IPS DF 6.9 (cell line): ENCODE results near the gene PGPEP1.
"Not testable (repeated sequence)": the region's sequence is repeated elsewhere in the genome, so short reads cannot be mapped to it uniquely, and the experiment has no call there.

Experiments
- DNase-seq: peaks from one replicate; pipeline ENCODE4 v3.0.0-alpha.2; 2013; ENCODE audit warnings: low read depth, low spot score
- H3K27ac ChIP-seq: one replicate; pipeline ENCODE4 v1.5.1; 2013; ENCODE audit warnings: low read length, control low read depth
- H3K27me3 ChIP-seq: 2 replicates; pipeline ENCODE4 v1.6.1; 2013; ENCODE audit warnings: mild to moderate bottlenecking, low read length; ENCODE audit not compliant: control insufficient read depth, insufficient read depth
- H3K36me3 ChIP-seq: 2 replicates; pipeline ENCODE4 v1.6.1; 2013; ENCODE audit warnings: low read length; ENCODE audit not compliant: control insufficient read depth, insufficient read depth
- H3K4me1 ChIP-seq: 2 replicates; pipeline ENCODE4 v1.6.1; 2013; ENCODE audit warnings: low read length; ENCODE audit not compliant: control insufficient read depth, insufficient read depth
- H3K4me3 ChIP-seq: 2 replicates; pipeline ENCODE4 v1.5.1; 2013; ENCODE audit warnings: mild to moderate bottlenecking, low read length
- H3K9me3 ChIP-seq: 2 replicates; pipeline ENCODE4 v1.6.1; 2013; ENCODE audit warnings: low read length, inconsistent platforms; ENCODE audit not compliant: control insufficient read depth, insufficient read depth
- WGBS: extraction: QIAGEN DNeasy Blood & Tissue Kit; methylation state at CpG from one replicate; pipeline ENCODE4 v1.1.7; 2013; ENCODE audit warnings: mixed read lengths, missing lambda C conversion rate; ENCODE audit not compliant: insufficient read length, insufficient coverage; 5-methylcytosine and 5-hydroxymethylcytosine counted together

The PGPEP1 gene

DNA sequence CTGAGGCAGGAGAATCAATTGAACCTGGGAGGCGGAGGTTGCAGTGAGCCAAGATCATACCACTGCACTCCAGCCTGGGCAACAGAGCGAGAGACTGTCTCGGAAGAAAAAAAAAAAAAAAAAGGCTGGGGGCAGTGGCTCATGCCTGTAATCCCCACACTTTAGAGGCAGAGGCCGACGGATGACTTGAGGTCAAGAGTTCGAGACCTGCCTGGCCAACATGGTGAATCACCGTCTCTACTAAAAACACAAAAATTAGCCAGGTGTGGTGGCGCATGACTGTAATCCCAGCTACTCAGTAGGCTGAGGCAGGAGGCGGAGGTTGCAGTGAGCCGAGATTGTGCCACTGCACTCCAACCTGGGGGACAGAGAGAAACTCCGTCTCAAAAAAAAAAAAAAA lies 43.2 kb downstream of the PGPEP1 start:
- not testable (repeated sequence) for H3K9me3 ChIP-seq, DNase-seq, H3K27ac ChIP-seq, H3K4me1 ChIP-seq, H3K36me3 ChIP-seq, H3K27me3 ChIP-seq, H3K4me3 ChIP-seq
- WGBS, result no CpG with 5 or more reads among the region's 11 CpGs

GRCh38 chr19:18384775-18385174 lies 44.4 kb downstream of the PGPEP1 start:
- H3K36me3 ChIP-seq, result no peaks in the 10 kb centered on the region
- no peak overlapping the region for H3K4me3 ChIP-seq
- H3K9me3 ChIP-seq, result no peaks in the 10 kb centered on the region
- no CpG with 5 or more reads among the region's 7 CpGs for WGBS
- no peaks in the 10 kb centered on the region for H3K27me3 ChIP-seq
- DNase-seq, result no peak
- H3K27ac ChIP-seq, result no peak overlapping the region
- H3K4me1 ChIP-seq, result peaks cover 4% of the 10 kb centered on the region; the same call in 1 of the 2 replicates

- no peaks in the 10 kb centered on the region for H3K36me3 ChIP-seq
- no peak for DNase-seq
- no peak overlapping the region for H3K27ac ChIP-seq
- no peaks in the 10 kb centered on the region for H3K27me3 ChIP-seq
- no peaks in the 10 kb centered on the region for H3K9me3 ChIP-seq
- no peak overlapping the region for H3K4me3 ChIP-seq
- peaks cover 4% of the 10 kb centered on the region; the same call in 1 of the 2 replicates for H3K4me1 ChIP-seq
- WGBS, result no CpG with 5 or more reads among the region's 3 CpGs
These were observed 44.9 kb downstream of the PGPEP1 start for GRCh38 chr19:18385359-18385674.

DNA sequence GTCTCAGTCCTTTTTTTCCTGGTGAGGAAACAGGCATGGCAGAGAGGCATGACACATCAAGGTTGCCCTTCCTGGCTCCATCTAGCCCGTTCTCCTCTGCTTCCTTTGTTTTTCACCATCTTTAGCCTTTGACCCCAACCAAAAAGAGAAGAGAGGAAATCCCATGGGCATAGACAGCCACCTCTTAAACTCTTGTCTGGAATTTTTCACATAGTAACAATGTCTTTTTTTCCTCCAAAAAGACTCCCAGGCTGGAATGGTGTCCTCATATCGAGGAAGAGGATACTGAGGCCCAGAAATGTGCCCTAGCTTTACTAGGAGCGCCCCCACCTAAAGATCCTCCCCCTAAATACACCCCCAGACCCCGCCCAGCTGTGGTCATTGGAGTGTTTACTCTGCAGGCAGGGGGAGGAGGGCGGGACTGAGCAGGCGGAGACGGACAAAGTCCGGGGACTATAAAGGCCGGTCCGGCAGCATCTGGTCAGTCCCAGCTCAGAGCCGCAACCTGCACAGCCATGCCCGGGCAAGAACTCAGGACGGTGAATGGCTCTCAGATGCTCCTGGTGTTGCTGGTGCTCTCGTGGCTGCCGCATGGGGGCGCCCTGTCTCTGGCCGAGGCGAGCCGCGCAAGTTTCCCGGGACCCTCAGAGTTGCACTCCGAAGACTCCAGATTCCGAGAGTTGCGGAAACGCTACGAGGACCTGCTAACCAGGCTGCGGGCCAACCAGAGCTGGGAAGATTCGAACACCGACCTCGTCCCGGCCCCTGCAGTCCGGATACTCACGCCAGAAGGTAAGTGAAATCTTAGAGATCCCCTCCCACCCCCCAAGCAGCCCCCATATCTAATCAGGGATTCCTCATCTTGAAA lies 45.5 kb downstream of the PGPEP1 start, which contains the start of gene GDF15:
Gene GDF15 (plus strand): TSS at position 484 of the 868 bp plus-strand sequence. CDS start 32 bp downstream, at position 516.
- no peaks in the 10 kb centered on the region for H3K27me3 ChIP-seq
- peaks cover 4% of the 10 kb centered on the region; the same call in 1 of the 2 replicates for H3K4me1 ChIP-seq
- H3K4me3 ChIP-seq, result no peak within 1 kb of the TSS
- H3K36me3 ChIP-seq, result no peaks in the 10 kb centered on the region
- no peak within 1 kb of the TSS for H3K27ac ChIP-seq
- no peak for DNase-seq
- no CpG with 5 or more reads among the region's 33 CpGs for WGBS
- H3K9me3 ChIP-seq, result no peaks in the 10 kb centered on the region

DNA sequence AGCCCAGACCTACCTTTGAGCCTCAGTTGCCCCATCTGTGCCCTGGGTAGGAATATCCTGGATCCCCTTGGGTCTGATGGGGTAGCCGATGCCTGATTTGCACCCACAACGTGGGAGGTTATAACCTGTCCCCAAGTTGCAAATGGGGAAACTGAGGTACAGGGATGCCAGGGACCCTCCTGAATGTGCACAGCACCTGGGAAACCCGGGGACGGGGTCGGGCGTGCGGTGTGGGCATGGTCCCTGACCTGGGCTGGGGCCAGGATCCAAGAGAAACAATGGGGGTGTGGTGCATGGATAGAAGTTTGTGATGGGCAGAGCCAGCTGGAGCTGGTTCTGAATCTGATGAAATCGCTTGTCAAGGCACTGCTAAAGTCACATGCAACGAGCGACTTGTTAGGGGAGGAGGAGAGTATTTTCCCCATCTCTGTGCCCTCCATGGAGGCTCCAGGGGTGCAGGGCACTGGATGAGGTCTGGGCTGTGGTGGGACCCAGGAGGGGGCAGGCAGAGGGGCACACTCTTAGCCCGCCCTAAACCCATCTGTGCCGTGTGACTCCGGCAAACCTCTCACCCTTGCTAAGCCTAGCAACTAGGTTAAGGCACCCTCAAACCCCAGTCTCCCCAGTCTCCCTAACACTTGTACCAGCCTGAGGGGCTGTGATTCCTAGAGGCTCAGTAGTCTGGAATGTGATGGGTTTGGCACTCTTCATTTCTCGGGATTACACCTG lies 46.3 kb downstream of the PGPEP1 start:
- Histone ChIP-seq H3K27me3 (no peaks in the 10 kb centered on the region), H3K9me3 (no peaks in the 10 kb centered on the region), H3K4me3 (no peak overlapping the region), H3K4me1 (peaks cover 4% of the 10 kb centered on the region; the same call in 1 of the 2 replicates), H3K27ac (no peak overlapping the region), H3K36me3 (no peaks in the 10 kb centered on the region)
- no CpG with 5 or more reads among the region's 14 CpGs for WGBS
- DNase-seq, result no peak

DNA sequence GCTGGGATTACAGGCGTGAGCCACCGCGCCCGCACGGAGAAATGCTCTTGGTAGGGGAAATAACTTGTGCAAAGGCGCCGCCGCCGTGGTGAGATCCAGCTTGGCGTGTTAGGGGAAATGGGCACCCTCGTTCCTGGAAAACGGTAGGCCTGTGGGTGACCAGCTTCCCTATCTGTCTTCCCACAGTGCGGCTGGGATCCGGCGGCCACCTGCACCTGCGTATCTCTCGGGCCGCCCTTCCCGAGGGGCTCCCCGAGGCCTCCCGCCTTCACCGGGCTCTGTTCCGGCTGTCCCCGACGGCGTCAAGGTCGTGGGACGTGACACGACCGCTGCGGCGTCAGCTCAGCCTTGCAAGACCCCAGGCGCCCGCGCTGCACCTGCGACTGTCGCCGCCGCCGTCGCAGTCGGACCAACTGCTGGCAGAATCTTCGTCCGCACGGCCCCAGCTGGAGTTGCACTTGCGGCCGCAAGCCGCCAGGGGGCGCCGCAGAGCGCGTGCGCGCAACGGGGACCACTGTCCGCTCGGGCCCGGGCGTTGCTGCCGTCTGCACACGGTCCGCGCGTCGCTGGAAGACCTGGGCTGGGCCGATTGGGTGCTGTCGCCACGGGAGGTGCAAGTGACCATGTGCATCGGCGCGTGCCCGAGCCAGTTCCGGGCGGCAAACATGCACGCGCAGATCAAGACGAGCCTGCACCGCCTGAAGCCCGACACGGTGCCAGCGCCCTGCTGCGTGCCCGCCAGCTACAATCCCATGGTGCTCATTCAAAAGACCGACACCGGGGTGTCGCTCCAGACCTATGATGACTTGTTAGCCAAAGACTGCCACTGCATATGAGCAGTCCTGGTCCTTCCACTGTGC lies 47.9 kb downstream of the PGPEP1 start:
- Histone ChIP-seq H3K4me3 (peak overlapping the region; percentile 6; the same call in 1 of the 2 replicates), H3K9me3 (no peaks in the 10 kb centered on the region), H3K27ac (no peak overlapping the region), H3K36me3 (no peaks in the 10 kb centered on the region), H3K4me1 (peaks cover 3% of the 10 kb centered on the region; the same call in 1 of the 2 replicates), H3K27me3 (no peaks in the 10 kb centered on the region)
- no peak for DNase-seq
- no CpG with 5 or more reads among the region's 86 CpGs for WGBS

DNA sequence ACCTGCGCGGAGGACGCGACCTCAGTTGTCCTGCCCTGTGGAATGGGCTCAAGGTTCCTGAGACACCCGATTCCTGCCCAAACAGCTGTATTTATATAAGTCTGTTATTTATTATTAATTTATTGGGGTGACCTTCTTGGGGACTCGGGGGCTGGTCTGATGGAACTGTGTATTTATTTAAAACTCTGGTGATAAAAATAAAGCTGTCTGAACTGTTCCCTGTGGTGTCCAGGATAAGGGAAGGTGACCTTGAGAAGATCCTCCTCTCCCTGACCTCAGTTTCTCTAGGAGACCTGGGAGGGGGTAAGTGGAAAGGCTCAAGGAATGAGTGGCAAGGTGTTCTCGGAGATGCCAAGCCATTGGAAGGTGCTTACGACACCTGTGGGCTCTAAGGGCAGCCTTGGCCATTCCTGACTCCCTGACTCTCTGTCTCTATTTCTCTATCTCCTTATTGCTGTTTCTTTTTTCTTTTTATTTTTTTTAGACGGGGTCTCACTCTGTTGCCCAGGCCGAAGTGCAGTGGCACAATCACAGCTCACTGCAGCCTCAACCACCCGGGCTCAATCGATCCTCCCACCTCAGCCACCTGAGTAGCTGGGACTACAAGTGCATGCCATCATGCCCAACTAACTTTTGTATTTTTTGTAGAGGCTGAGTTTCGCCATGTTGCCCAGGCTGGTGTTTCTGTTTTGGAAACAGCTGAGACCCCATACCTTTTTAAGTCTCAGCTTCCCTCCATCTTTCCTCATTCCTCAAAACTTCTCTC lies 48.7 kb downstream of the PGPEP1 start:
- peaks cover 3% of the 10 kb centered on the region; the same call in 1 of the 2 replicates for H3K4me1 ChIP-seq
- DNase-seq, result no peak
- no peaks in the 10 kb centered on the region for H3K27me3 ChIP-seq
- H3K36me3 ChIP-seq, result no peaks in the 10 kb centered on the region
- H3K27ac ChIP-seq, result no peak overlapping the region
- no peak overlapping the region for H3K4me3 ChIP-seq
- H3K9me3 ChIP-seq, result no peaks in the 10 kb centered on the region
- WGBS, result no CpG with 5 or more reads among the region's 13 CpGs

- Histone ChIP-seq H3K4me3 (no peak overlapping the region), H3K9me3 (no peaks in the 10 kb centered on the region), H3K4me1 (peaks cover 3% of the 10 kb centered on the region; the same call in 1 of the 2 replicates), H3K36me3 (no peaks in the 10 kb centered on the region), H3K27me3 (no peaks in the 10 kb centered on the region), H3K27ac (no peak overlapping the region)
- no peak for DNase-seq
These were observed 49.3 kb downstream of the PGPEP1 start for GRCh38 chr19:18389726-18390064.

- H3K4me1 ChIP-seq, result peaks cover 3% of the 10 kb centered on the region; the same call in 1 of the 2 replicates
- WGBS, result no CpG with 5 or more reads among the region's 6 CpGs
- no peaks in the 10 kb centered on the region for H3K36me3 ChIP-seq
- DNase-seq, result no peak
- H3K9me3 ChIP-seq, result no peaks in the 10 kb centered on the region
- no peaks in the 10 kb centered on the region for H3K27me3 ChIP-seq
- no peak overlapping the region for H3K4me3 ChIP-seq
- H3K27ac ChIP-seq, result no peak overlapping the region
These were observed 49.9 kb downstream of the PGPEP1 start for GRCh38 chr19:18390065-18390907.
